Testis (tissue), 3 donors: Measurements from ENCODE around the gene CPA1. TPM values are rescaled to one million over a fixed set of nuclear protein-coding genes. Genes with fewer than 3 reads are reported as not detected.

Source experiments
- DNase-seq: peaks from one replicate; pipeline ENCODE4 v3.0.0-alpha.2; 2019
- H3K27ac ChIP-seq, 2 donors: fragments of 200-600 bp; sonication (generic); one replicate each; pipeline ENCODE4 v1.5.1; 2019
- H3K27me3 ChIP-seq: fragments of 200-600 bp; sonication (generic); one replicate; pipeline ENCODE4 v1.5.1; 2019
- H3K36me3 ChIP-seq: fragments of 200-600 bp; sonication (generic); one replicate; pipeline ENCODE4 v1.5.1; 2017; ENCODE audit warnings: low read depth; ENCODE audit errors: missing control alignments
- H3K4me1 ChIP-seq: fragments of 200-600 bp; sonication (generic); one replicate; pipeline ENCODE4 v1.5.1; 2019
- H3K4me3 ChIP-seq, 2 donors: fragments of 200-600 bp; sonication (generic); one replicate each; pipeline ENCODE4 v1.5.1; 2017 to 2019
- H3K9me3 ChIP-seq: fragments of 200-600 bp; sonication (generic); one replicate; pipeline ENCODE4 v1.5.1; 2017
- CTCF ChIP-seq, 3 experiments: fragments of 450-650 bp in 2 of 3; fragments of 200-600 bp in 1 of 3; sonication (generic) in 1 of 3; IDR thresholded peaks; one replicate each; pipeline ENCODE4 v1.5.1; 2016 to 2019; ENCODE audit warnings: antibody characterized with exemption in 3 of 3, mild to moderate bottlenecking in 2 of 3, moderate library complexity in 1 of 3
- POLR2A ChIP-seq: fragments of 450-650 bp; IDR thresholded peaks from one replicate; pipeline ENCODE4 v1.6.1; 2017; ENCODE audit warnings: antibody characterized with exemption, mild to moderate bottlenecking, moderate library complexity
- WGBS, 2 donors: methylation state at CpG; one replicate each; pipeline ENCODE4 v1.1.5; 2018; 5-methylcytosine and 5-hydroxymethylcytosine counted together
- intact Hi-C: fragments of 100-400 bp; cut with DNase I; formaldehyde crosslinking; loops from one replicate; pipeline ENCODE4 v1.15.1; 2023; ENCODE audit warnings: low total_unique reads
- polyA plus RNA-seq: library from polyadenylated mRNA; stranded (reverse); fragments of 350-450 nt; fragmentation: Illumina TruSeq; extraction: RNeasy Lipid Tissue Mini Kit (QIAGEN cat#74804); gene quantifications from one replicate; pipeline ENCODE4 v1.2.3, GENCODE V29; 2014; ENCODE audit warnings: low read depth, low replicate concordance; ENCODE audit not compliant: insufficient read depth
- total RNA-seq, 2 donors: library from RNA; depleted of rRNA; stranded (reverse); fragments of >200 nt; gene quantifications; one replicate each; pipeline ENCODE4 v1.2.3, GENCODE V29; 2016

CPA1 gene
- total and polyA plus RNA-seq, 3 donors from 2014 or later, result 2.5 to 3.9 (median 3.0) TPM

- intact Hi-C loops, result no loop called here
- Histone ChIP-seq H3K27ac (no peak overlapping the region), H3K9me3 (no peaks in the 10 kb centered on the region), H3K36me3 (no peaks in the 10 kb centered on the region), H3K27me3 (no peaks in the 10 kb centered on the region), H3K4me1 (peaks cover 11% of the 10 kb centered on the region), H3K4me3 (no peak overlapping the region)
- no peak for TF ChIP-seq CTCF (IDR thresholded peaks at IDR 0.05)
- no peak for TF ChIP-seq POLR2A
- 88 to 94% methylated on average over 3 to 4 of the region's 4 CpGs for WGBS, 2 donors
- no peak for DNase-seq
Observed at GRCh38 chr7:130358471-130358870, 21.8 kb upstream of the CPA1 start.

- TF ChIP-seq POLR2A, result no peak
- TF ChIP-seq CTCF (IDR thresholded peaks at IDR 0.05), result no peak
- WGBS, 2 donors, result 95 to 100% methylated on average over 5 of the region's 5 CpGs
- H3K36me3 ChIP-seq, result no peaks in the 10 kb centered on the region
- H3K4me3 ChIP-seq, result no peak overlapping the region
- H3K27me3 ChIP-seq, result no peaks in the 10 kb centered on the region
- H3K9me3 ChIP-seq, result no peaks in the 10 kb centered on the region
- intact Hi-C loops, result no loop called here
- DNase-seq, result no peak
- peaks cover 11% of the 10 kb centered on the region for H3K4me1 ChIP-seq
- H3K27ac ChIP-seq, result no peak overlapping the region
Observed at GRCh38 chr7:130359276-130359857, 20.9 kb upstream of the CPA1 start.

GRCh38 chr7:130360518-130360917 lies 19.8 kb upstream of the CPA1 start:
- Histone ChIP-seq H3K27ac (no peak overlapping the region), H3K36me3 (no peaks in the 10 kb centered on the region), H3K4me1 (peaks cover 15% of the 10 kb centered on the region), H3K9me3 (no peaks in the 10 kb centered on the region), H3K4me3 (no peak overlapping the region), H3K27me3 (no peaks in the 10 kb centered on the region)
- TF ChIP-seq POLR2A, result no peak
- TF ChIP-seq CTCF (IDR thresholded peaks at IDR 0.05), result no peak
- WGBS, 2 donors, result 95 to 99% methylated on average over 3 of the region's 3 CpGs
- intact Hi-C loops, result no loop called here
- no peak for DNase-seq

GRCh38 chr7:130361681-130362080 lies 18.6 kb upstream of the CPA1 start:
- WGBS, 2 donors, result 89 to 95% methylated on average over 7 of the region's 7 CpGs
- Histone ChIP-seq H3K9me3 (no peaks in the 10 kb centered on the region), H3K4me1 (peaks cover 15% of the 10 kb centered on the region), H3K4me3 (no peak overlapping the region), H3K27me3 (no peaks in the 10 kb centered on the region), H3K27ac (no peak overlapping the region), H3K36me3 (no peaks in the 10 kb centered on the region)
- no peak for DNase-seq
- intact Hi-C loops, result no loop called here
- no peak for TF ChIP-seq POLR2A
- TF ChIP-seq CTCF (IDR thresholded peaks at IDR 0.05), result no peak

GRCh38 chr7:130362251-130362816 lies 18.0 kb upstream of the CPA1 start:
- peaks cover 14% of the 10 kb centered on the region for H3K4me1 ChIP-seq
- H3K4me3 ChIP-seq, result no peak overlapping the region
- H3K27me3 ChIP-seq, result no peaks in the 10 kb centered on the region
- no peak overlapping the region for H3K27ac ChIP-seq
- WGBS, 2 donors, result 90 to 91% methylated on average over 10 of the region's 10 CpGs
- no peaks in the 10 kb centered on the region for H3K9me3 ChIP-seq
- no peak for TF ChIP-seq POLR2A
- TF ChIP-seq CTCF (IDR thresholded peaks at IDR 0.05), result no peak
- DNase-seq, result no peak
- intact Hi-C loops, result no loop called here
- no peaks in the 10 kb centered on the region for H3K36me3 ChIP-seq
